Measurements from ENCODE around the gene ZCCHC24. TPM values are rescaled to one million over a fixed set of nuclear protein-coding genes. Genes with fewer than 3 reads are reported as not detected.

ZCCHC24 gene
- total RNA-seq, 4 donors from 2014 or later: 100 to 156 (median 120) TPM

DNA sequence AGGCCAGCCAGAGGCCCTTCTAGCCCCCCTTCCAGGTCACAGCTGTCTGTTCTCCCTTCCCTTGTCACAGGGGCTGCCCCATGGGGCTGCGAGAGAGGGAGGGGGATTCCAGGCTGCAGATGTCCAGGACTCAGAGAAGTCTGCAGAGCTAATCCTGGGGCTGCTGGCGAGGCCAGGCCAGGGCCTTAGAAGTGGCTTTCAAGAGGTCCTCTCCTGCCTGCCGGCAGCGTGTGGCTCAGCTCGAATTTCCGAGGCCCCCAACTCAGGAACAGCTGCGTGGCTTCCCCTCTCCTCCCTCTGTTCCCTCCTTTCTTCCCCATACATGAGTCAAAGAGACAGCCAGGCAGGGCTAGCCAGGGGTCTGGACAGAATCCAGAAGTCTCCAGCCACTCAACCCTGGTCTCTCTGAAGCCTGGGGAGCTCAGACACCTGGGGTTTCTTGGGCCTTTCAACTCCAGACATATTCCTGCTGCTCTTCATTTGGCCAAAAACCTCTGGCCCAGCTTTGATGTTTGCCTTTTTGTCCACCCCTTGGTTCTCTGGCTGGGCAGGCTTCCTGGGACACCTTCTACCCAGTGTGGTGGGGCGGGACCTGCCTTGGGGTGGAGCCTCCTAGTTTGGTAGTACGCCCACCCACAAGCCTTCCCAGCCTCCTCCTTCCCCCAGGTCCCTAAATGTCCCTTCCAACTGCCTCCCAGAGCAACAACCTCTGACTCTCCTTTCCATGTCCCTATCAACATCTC is 45.1 kb upstream of the ZCCHC24 start:
- Histone ChIP-seq H3K36me3 (no peaks in the 10 kb centered on the region), H3K27ac (replicated peaks in 1 of 4) (peak overlapping the region; percentile 38 to 77 (median 61)), H3K4me1 (peaks cover 12 to 41% (median 35%) of the 10 kb centered on the region in 4 donors), H3K27me3 (no peaks in the 10 kb centered on the region), H3K4me3 (no peak overlapping the region), H3K9me3 (no peaks in the 10 kb centered on the region)
- TF ChIP-seq, protein P1, sequence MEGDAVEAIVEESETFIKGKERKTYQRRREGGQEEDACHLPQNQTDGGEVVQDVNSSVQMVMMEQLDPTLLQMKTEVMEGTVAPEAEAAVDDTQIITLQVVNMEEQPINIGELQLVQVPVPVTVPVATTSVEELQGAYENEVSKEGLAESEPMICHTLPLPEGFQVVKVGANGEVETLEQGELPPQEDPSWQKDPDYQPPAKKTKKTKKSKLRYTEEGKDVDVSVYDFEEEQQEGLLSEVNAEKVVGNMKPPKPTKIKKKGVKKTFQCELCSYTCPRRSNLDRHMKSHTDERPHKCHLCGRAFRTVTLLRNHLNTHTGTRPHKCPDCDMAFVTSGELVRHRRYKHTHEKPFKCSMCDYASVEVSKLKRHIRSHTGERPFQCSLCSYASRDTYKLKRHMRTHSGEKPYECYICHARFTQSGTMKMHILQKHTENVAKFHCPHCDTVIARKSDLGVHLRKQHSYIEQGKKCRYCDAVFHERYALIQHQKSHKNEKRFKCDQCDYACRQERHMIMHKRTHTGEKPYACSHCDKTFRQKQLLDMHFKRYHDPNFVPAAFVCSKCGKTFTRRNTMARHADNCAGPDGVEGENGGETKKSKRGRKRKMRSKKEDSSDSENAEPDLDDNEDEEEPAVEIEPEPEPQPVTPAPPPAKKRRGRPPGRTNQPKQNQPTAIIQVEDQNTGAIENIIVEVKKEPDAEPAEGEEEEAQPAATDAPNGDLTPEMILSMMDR (IDR thresholded peaks at IDR 0.05): no peak
- TF ChIP-seq POLR2A (IDR thresholded peaks at IDR 0.05; ENCODE audit: low read depth) (no peak), EP300 (IDR thresholded peaks at IDR 0.05) (no peak), POLR2AphosphoS5 (IDR thresholded peaks at IDR 0.05) (no peak)
- 51% methylated on average over 2 of the region's 9 CpGs for WGBS
- intact Hi-C loops (cut with DNase I): no loop called here
- no peak for DNase-seq (ENCODE audit: extremely low spot score)

DNA sequence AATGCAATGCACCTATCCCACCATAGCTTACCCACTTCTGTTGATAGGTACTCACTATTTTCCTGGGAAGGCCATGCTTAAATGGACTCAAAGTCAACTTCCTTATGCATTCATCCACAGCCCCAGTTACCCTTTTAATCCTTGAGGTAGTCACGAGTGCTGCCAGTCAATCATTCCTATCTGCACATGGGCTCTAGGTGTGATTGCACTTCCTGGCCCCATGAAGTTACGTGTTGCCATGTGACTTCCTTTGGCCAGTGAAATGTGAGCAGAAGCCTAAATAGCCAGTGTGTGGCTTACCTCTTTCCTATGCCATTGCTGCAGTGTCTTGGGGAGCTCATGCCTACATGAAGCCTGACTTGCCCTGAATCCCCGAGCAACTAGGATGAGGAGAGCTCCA is 43.4 kb upstream of the ZCCHC24 start:
- H3K4me3 ChIP-seq: no peak overlapping the region
- H3K9me3 ChIP-seq: no peaks in the 10 kb centered on the region
- TF ChIP-seq POLR2A (IDR thresholded peaks at IDR 0.05; ENCODE audit: low read depth) (no peak), EP300 (IDR thresholded peaks at IDR 0.05) (no peak)
- TF ChIP-seq, protein P1 (IDR thresholded peaks at IDR 0.05): no peak
- 86% methylated on average over 3 of the region's 3 CpGs for WGBS
- peaks cover 12 to 41% (median 36%) of the 10 kb centered on the region in 4 donors for H3K4me1 ChIP-seq
- H3K27ac ChIP-seq (replicated peaks in 1 of 4): peak overlapping the region; percentile 48 to 77 (median 62)
- H3K27me3 ChIP-seq: no peaks in the 10 kb centered on the region
- no peak for DNase-seq (ENCODE audit: extremely low spot score)
- no peaks in the 10 kb centered on the region for H3K36me3 ChIP-seq
- intact Hi-C loops (cut with DNase I): no loop called here

DNA sequence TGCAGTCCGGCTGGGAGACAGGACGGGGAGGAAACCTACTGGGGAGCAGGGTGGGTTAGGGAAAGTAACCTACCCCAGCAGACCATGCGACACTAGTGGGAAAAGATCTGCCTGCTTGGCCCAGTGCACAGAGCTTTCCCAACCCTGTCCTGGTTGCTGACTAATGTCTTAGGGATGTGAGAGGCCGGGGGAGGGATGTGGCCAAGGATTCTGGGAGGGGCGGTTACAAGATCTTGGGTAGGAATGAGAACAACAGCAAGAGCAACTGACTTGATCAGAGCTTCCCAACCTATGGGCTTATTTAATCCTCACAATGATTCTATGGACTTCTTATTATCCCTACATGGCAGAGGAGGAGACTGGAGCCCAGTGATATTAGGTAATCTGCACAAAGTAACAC is 42.9 kb upstream of the ZCCHC24 start:
- Histone ChIP-seq H3K4me3 (no peak overlapping the region), H3K4me1 (peaks cover 12 to 41% (median 38%) of the 10 kb centered on the region in 4 donors), H3K27me3 (no peaks in the 10 kb centered on the region), H3K36me3 (no peaks in the 10 kb centered on the region), H3K9me3 (no peaks in the 10 kb centered on the region), H3K27ac (replicated peaks in 1 of 4) (peak overlapping the region; percentile 49 to 77 (median 76))
- intact Hi-C loops (cut with DNase I): no loop called here
- no peak for TF ChIP-seq POLR2A (IDR thresholded peaks at IDR 0.05; ENCODE audit: low read depth)
- TF ChIP-seq POLR2AphosphoS5 (IDR thresholded peaks at IDR 0.05): peak; percentile 56 to 74
- peak; percentile 94 for DNase-seq (ENCODE audit: extremely low spot score)
- WGBS: 50% methylated on average over 4 of the region's 5 CpGs

DNA sequence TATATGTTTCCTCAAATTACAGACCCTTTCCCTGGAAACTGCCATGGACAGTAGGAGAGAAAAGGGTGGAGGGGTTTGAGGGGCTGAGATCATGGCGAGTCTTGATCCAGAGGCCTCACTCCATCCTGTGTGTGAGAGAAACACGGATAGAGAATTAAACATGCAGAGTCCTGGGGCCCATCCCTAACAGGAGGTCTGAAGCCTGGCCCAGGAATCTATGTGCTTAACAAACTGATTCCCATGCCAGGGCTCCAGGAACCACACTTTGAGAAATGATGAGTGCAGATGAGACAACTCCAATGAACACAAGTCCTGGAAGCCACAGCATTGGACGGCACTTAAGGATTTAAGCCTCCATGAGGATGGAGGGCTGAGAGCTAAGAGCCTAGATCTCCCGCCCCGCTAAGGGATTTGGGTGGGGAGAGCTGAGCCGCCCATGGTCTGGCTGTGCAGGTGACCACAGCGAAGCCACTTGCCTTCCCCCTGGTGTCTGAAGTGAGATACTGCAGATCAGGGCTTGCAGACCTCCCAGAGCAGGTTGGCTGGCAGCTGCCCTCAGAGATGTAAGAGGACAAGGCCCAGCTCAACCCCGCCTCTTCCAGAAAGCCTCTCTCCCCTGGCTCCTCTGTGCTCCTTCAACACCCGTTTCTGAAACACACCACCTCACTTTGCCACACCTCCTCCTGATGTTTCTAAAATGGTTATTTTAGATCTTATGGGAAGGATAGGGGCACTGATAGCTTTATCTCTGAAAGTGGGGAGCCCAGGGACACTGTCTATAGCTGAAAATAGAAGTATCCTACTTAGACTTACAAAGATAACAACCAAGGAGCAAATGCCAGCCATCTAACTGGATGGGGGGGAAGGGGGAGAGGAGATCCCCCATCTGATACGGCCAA is 42.1 kb upstream of the ZCCHC24 start:
- Histone ChIP-seq H3K4me3 (no peak overlapping the region), H3K27me3 (no peaks in the 10 kb centered on the region), H3K27ac (replicated peaks in 1 of 4) (peak overlapping the region; percentile 49 to 77 (median 76)), H3K9me3 (no peaks in the 10 kb centered on the region), H3K4me1 (peaks cover 12 to 45% (median 42%) of the 10 kb centered on the region in 4 donors), H3K36me3 (no peaks in the 10 kb centered on the region)
- intact Hi-C loops (cut with DNase I): no loop called here
- 78% methylated on average over 10 of the region's 10 CpGs for WGBS
- TF ChIP-seq POLR2A (IDR thresholded peaks at IDR 0.05; ENCODE audit: low read depth): no peak
- TF ChIP-seq EP300 (IDR thresholded peaks at IDR 0.05): no peak
- peak in 1 of 2 donors; percentile 6 for TF ChIP-seq POLR2AphosphoS5 (IDR thresholded peaks at IDR 0.05)
- TF ChIP-seq, protein P1 (IDR thresholded peaks at IDR 0.05): peak; percentile 48 to 75 (median 58)
- no peak for DNase-seq (ENCODE audit: extremely low spot score)

DNA sequence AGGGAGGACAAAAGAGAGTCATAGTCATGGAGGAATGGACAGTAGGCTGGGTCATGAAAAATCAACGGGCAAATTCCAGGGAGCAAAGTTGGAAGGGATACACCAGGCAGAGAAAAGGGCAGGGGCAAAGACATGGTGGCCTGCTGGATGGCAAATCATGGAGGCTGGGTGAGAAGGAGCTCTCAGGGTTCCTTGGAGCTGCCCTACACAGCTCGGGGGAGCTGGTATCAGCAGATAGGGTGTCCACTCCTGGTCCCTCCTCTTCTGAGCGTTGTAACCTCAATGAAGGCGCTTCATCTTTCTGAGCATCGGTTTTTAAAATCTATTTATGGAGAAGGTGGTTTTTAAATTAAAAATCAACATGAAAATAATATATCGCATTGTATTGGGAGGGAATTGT is 39.1 kb upstream of the ZCCHC24 start:
- Histone ChIP-seq H3K4me1 (peaks cover 3 to 31% (median 27%) of the 10 kb centered on the region in 4 donors), H3K36me3 (no peaks in the 10 kb centered on the region), H3K4me3 (no peak overlapping the region), H3K27me3 (no peaks in the 10 kb centered on the region), H3K27ac (replicated peaks in 1 of 4) (peak overlapping the region in 2 of 4 donors; percentile 20 to 58), H3K9me3 (no peaks in the 10 kb centered on the region)
- intact Hi-C loops (cut with DNase I): no loop called here
- 91% methylated on average over 6 of the region's 6 CpGs for WGBS
- DNase-seq (ENCODE audit: extremely low spot score): no peak
- no peak for TF ChIP-seq POLR2AphosphoS5 (IDR thresholded peaks at IDR 0.05)
- no peak for TF ChIP-seq POLR2A (IDR thresholded peaks at IDR 0.05; ENCODE audit: low read depth)
- no peak for TF ChIP-seq EP300 (IDR thresholded peaks at IDR 0.05)
- TF ChIP-seq, protein P1 (IDR thresholded peaks at IDR 0.05): no peak

Measured in esophagus muscularis mucosa (tissue), 4 donors.